ENCODE measurements around the gene SEC16A.

SEC16A gene

GRCh38 chr9:136482046-136482792 is 621 bp downstream of the SEC16A start:
- Mint-ChIP-seq H3K4me1 (peaks cover 29% of the 10 kb centered on the region), H3K4me3 (peak overlapping the region; percentile 99), H3K9me3 (no peaks in the 10 kb centered on the region), H3K36me3 (ENCODE audit: insufficient read depth) (peaks cover 37% of the 10 kb centered on the region), H3K27me3 (no peaks in the 10 kb centered on the region), H3K27ac (ENCODE audit: low read depth) (peak overlapping the region; percentile 99)
- ATAC-seq (replicated peaks; ENCODE audit: extremely low read depth, poor library complexity, severe bottlenecking) (peak; percentile 11), DNase-seq (ENCODE audit: low spot score in 2 of 2) (peak in 1 of 2 donors; percentile 37)

GRCh38 chr9:136481558-136481957 is 1.3 kb downstream of the SEC16A start:
- DNase-seq (ENCODE audit: low spot score in 2 of 2): no peak
- Mint-ChIP-seq H3K27ac (ENCODE audit: low read depth) (peak overlapping the region; percentile 99), H3K4me1 (peaks cover 29% of the 10 kb centered on the region), H3K4me3 (peak overlapping the region; percentile 99), H3K36me3 (ENCODE audit: insufficient read depth) (peaks cover 37% of the 10 kb centered on the region), H3K27me3 (no peaks in the 10 kb centered on the region), H3K9me3 (no peaks in the 10 kb centered on the region)
- no peak for ATAC-seq (replicated peaks; ENCODE audit: extremely low read depth, poor library complexity, severe bottlenecking)

- no peak for ATAC-seq (replicated peaks; ENCODE audit: extremely low read depth, poor library complexity, severe bottlenecking)
- no peak overlapping the region for H3K27ac Mint-ChIP-seq (ENCODE audit: low read depth)
- no peak for DNase-seq (ENCODE audit: low spot score in 2 of 2)
- peaks cover 13% of the 10 kb centered on the region for H3K4me1 Mint-ChIP-seq
- no peaks in the 10 kb centered on the region for H3K27me3 Mint-ChIP-seq
- H3K4me3 Mint-ChIP-seq: no peak overlapping the region
- peaks cover 39% of the 10 kb centered on the region for H3K36me3 Mint-ChIP-seq (ENCODE audit: insufficient read depth)
- H3K9me3 Mint-ChIP-seq: no peaks in the 10 kb centered on the region
These were observed 6.3 kb downstream of the SEC16A start for GRCh38 chr9:136476369-136477150.

DNA sequence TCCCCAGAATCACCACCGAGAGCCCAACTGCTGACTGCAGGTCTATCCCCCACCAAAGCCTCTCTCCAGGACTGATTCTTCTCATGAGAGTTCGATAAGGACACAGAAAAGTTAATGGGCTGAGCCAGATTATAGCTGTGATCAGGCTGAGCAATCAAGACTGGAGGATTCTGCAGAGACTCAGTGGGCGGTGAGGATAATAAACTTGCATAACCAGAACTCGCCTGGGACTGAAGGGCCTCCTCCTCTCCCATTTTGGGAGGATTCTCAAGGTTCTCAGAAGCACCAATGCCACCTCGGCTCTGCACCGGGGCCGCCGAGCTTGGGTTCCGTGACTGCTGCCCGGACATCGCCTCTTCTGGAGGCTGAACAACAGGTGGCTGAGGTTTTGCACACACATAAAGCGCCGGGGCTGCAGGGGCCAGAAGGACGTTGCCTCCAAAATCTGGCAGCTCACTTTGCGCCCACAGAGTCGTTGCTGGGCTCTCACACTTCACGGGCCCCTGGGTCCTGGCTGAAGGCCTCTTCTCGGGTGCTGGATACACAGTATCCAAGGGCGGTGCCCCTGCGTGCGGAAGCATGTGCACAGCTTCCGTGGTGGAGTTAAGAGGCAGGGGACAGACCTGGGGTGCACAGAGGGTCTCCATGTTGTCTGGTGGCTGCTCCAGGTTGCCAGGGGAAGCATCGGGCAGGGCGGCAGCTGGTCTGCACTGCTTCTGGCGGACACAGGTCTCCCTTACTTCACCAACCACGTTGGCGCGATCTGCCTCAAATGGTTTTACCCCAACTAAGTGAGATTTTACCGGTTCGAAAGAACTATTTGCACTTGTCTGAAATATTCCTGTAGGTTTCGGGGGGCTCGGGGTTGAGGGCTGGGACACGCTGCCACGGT is 7.6 kb downstream of the SEC16A start:
- Mint-ChIP-seq H3K9me3 (no peaks in the 10 kb centered on the region), H3K4me3 (no peak overlapping the region), H3K27ac (ENCODE audit: low read depth) (no peak overlapping the region), H3K4me1 (peaks cover 13% of the 10 kb centered on the region), H3K27me3 (no peaks in the 10 kb centered on the region), H3K36me3 (ENCODE audit: insufficient read depth) (peaks cover 46% of the 10 kb centered on the region)
- ATAC-seq (replicated peaks; ENCODE audit: extremely low read depth, poor library complexity, severe bottlenecking) (no peak), DNase-seq (ENCODE audit: low spot score in 2 of 2) (no peak)

GRCh38 chr9:136474021-136474640 is 8.7 kb downstream of the SEC16A start:
- H3K4me1 Mint-ChIP-seq: peaks cover 9% of the 10 kb centered on the region
- H3K36me3 Mint-ChIP-seq (ENCODE audit: insufficient read depth): peaks cover 50% of the 10 kb centered on the region
- no peak overlapping the region for H3K4me3 Mint-ChIP-seq
- ATAC-seq (replicated peaks; ENCODE audit: extremely low read depth, poor library complexity, severe bottlenecking) (no peak), DNase-seq (ENCODE audit: low spot score in 2 of 2) (no peak)
- H3K27ac Mint-ChIP-seq (ENCODE audit: low read depth): no peak overlapping the region
- no peaks in the 10 kb centered on the region for H3K9me3 Mint-ChIP-seq
- no peaks in the 10 kb centered on the region for H3K27me3 Mint-ChIP-seq

- Mint-ChIP-seq H3K27me3 (no peaks in the 10 kb centered on the region), H3K4me3 (no peak overlapping the region), H3K9me3 (no peaks in the 10 kb centered on the region), H3K4me1 (peaks cover 9% of the 10 kb centered on the region), H3K36me3 (ENCODE audit: insufficient read depth) (peaks cover 50% of the 10 kb centered on the region), H3K27ac (ENCODE audit: low read depth) (no peak overlapping the region)
- no peak for DNase-seq (ENCODE audit: low spot score in 2 of 2)
- no peak for ATAC-seq (replicated peaks; ENCODE audit: extremely low read depth, poor library complexity, severe bottlenecking)
These were observed 9.5 kb downstream of the SEC16A start for GRCh38 chr9:136473354-136473721.

- no peaks in the 10 kb centered on the region for H3K27me3 Mint-ChIP-seq
- no peak overlapping the region for H3K4me3 Mint-ChIP-seq
- ATAC-seq (replicated peaks; ENCODE audit: extremely low read depth, poor library complexity, severe bottlenecking) (no peak), DNase-seq (ENCODE audit: low spot score in 2 of 2) (no peak)
- peaks cover 9% of the 10 kb centered on the region for H3K4me1 Mint-ChIP-seq
- peaks cover 49% of the 10 kb centered on the region for H3K36me3 Mint-ChIP-seq (ENCODE audit: insufficient read depth)
- no peak overlapping the region for H3K27ac Mint-ChIP-seq (ENCODE audit: low read depth)
- H3K9me3 Mint-ChIP-seq: no peaks in the 10 kb centered on the region
These were observed 10.0 kb downstream of the SEC16A start for GRCh38 chr9:136472640-136473353.

DNA sequence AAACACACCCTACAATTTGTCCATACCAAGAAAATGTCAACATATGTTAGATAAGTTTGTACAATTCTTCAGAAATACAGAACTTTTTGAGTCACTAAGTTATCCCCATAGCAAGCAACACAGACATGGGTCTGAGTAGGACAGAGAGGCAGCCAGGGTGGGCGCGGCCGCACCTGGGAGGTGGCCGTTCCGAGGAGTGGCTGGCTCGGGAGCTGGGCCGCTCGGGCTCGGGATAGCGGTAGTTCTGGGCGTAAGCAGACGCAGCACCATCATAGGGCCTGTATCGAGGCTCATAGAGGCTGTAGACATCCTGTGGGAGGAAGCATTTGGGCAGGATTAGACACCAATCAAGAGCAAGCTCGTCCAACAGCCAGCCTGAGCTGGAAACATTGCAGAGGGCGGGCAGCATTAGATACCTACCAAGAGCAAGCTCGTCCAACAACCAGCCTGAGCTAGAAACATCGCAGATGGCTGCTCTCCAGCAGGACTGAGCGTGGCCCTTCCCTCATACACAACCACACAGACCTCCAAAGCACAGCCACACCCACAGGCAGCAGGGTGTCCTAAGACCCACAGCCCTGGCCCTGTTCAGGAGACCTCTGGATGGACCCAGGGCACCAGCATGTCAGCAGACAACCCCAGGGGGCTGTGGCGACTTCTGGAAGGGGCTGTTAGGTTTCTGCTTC is 10.9 kb downstream of the SEC16A start:
- H3K4me3 Mint-ChIP-seq: no peak overlapping the region
- no peak for ATAC-seq (replicated peaks; ENCODE audit: extremely low read depth, poor library complexity, severe bottlenecking)
- peaks cover 9% of the 10 kb centered on the region for H3K4me1 Mint-ChIP-seq
- no peaks in the 10 kb centered on the region for H3K27me3 Mint-ChIP-seq
- H3K36me3 Mint-ChIP-seq (ENCODE audit: insufficient read depth): peaks cover 49% of the 10 kb centered on the region
- H3K9me3 Mint-ChIP-seq: no peaks in the 10 kb centered on the region
- no peak overlapping the region for H3K27ac Mint-ChIP-seq (ENCODE audit: low read depth)
- no peak for DNase-seq (ENCODE audit: low spot score in 2 of 2)

DNA sequence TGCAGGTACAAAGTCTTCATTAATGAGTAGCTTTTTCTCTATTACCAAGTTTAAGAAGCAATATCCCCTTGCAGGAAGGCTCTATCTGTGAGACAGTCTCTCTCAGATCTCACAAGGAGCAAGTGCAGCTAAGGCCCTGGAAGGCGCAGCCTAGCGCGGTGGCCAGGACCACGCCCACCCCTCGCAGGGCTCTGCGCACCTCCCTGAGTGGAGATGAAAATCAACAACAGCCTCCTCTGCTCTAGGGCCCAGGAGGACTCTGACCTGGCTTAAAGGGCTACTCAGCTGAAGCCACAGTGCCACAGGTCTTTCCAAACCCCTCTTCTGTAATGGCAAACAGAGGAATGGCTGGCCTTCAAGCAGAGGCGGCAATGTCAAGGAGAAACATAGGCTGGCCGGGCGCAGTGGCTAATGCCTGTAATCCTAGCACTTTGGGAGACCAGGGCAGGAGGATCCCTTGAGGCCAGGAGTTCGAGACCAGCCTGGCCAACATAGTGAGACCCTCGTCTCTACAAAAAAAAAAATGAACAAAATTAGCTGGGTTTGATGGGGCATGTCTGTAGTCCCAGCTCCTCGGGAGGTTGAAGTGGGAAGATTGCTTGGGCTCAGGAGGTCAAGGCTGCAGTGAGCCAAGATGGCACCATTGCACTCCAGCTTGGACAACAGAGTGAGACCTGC is 11.9 kb downstream of the SEC16A start:
- DNase-seq (ENCODE audit: low spot score in 2 of 2): no peak
- peaks cover 9% of the 10 kb centered on the region for H3K4me1 Mint-ChIP-seq
- no peak overlapping the region for H3K4me3 Mint-ChIP-seq
- H3K36me3 Mint-ChIP-seq (ENCODE audit: insufficient read depth): peaks cover 52% of the 10 kb centered on the region
- no peak for ATAC-seq (replicated peaks; ENCODE audit: extremely low read depth, poor library complexity, severe bottlenecking)
- H3K9me3 Mint-ChIP-seq: no peaks in the 10 kb centered on the region
- peak overlapping the region; percentile 49 for H3K27ac Mint-ChIP-seq (ENCODE audit: low read depth)
- no peaks in the 10 kb centered on the region for H3K27me3 Mint-ChIP-seq

GRCh38 chr9:136470356-136470755 is 12.5 kb downstream of the SEC16A start:
- Mint-ChIP-seq H3K36me3 (ENCODE audit: insufficient read depth) (peaks cover 51% of the 10 kb centered on the region), H3K9me3 (no peaks in the 10 kb centered on the region), H3K27me3 (no peaks in the 10 kb centered on the region), H3K4me1 (peaks cover 9% of the 10 kb centered on the region), H3K27ac (ENCODE audit: low read depth) (no peak overlapping the region), H3K4me3 (no peak overlapping the region)
- no peak for ATAC-seq (replicated peaks; ENCODE audit: extremely low read depth, poor library complexity, severe bottlenecking)
- no peak for DNase-seq (ENCODE audit: low spot score in 2 of 2)

GRCh38 chr9:136467766-136468165 is 15.1 kb downstream of the SEC16A start:
- Mint-ChIP-seq H3K36me3 (ENCODE audit: insufficient read depth) (peaks cover 62% of the 10 kb centered on the region), H3K4me1 (peaks cover 5% of the 10 kb centered on the region), H3K4me3 (no peak overlapping the region), H3K27ac (ENCODE audit: low read depth) (no peak overlapping the region), H3K27me3 (no peaks in the 10 kb centered on the region), H3K9me3 (no peaks in the 10 kb centered on the region)
- DNase-seq (ENCODE audit: low spot score in 2 of 2) (no peak), ATAC-seq (replicated peaks; ENCODE audit: extremely low read depth, poor library complexity, severe bottlenecking) (no peak)
